SJSA1 (cell line): ENCODE results near the gene DAB2. TPM values are rescaled to one million over a fixed set of nuclear protein-coding genes. Genes with fewer than 3 reads are reported as not detected.
"Not testable (repeated sequence)": the region's sequence is repeated elsewhere in the genome, so short reads cannot be mapped to it uniquely, and the experiment has no call there.

Experiments used
- DNase-seq, 2 experiments: peaks; one replicate each; pipeline ENCODE4 v3.0.0-alpha.2; 2015 to 2020; ENCODE audit warnings: low spot score in 2 of 2, low read depth in 1 of 2
- H3K27ac ChIP-seq: fragments of 250-450 bp; sonication (Bioruptor Pico); 2 replicates; pipeline ENCODE4 v1.5.1; 2020; ENCODE audit warnings: mild to moderate bottlenecking, moderate library complexity
- H3K27me3 ChIP-seq: fragments of 250-450 bp; sonication (Bioruptor Pico); replicated peaks from 2 replicates; pipeline ENCODE4 v1.5.1; 2020; ENCODE audit warnings: mild to moderate bottlenecking, moderate library complexity
- H3K36me3 ChIP-seq: fragments of 250-450 bp; sonication (Bioruptor Pico); 2 replicates; pipeline ENCODE4 v1.5.1; 2020; ENCODE audit warnings: mild to moderate bottlenecking
- H3K4me1 ChIP-seq: fragments of 250-450 bp; sonication (Bioruptor Pico); replicated peaks from 2 replicates; pipeline ENCODE4 v1.6.1; 2021; ENCODE audit warnings: mild to moderate bottlenecking
- H3K4me3 ChIP-seq: fragments of 250-450 bp; sonication (Bioruptor Pico); 2 replicates; pipeline ENCODE4 v1.5.1; 2020; ENCODE audit warnings: mild to moderate bottlenecking
- H3K9me3 ChIP-seq: fragments of 250-450 bp; sonication (Bioruptor Pico); replicated peaks from 2 replicates; pipeline ENCODE4 v1.5.1; 2020; ENCODE audit warnings: mild to moderate bottlenecking
- total RNA-seq: library from RNA; depleted of rRNA; stranded (reverse); fragments of >200 nt; shearing (Covaris generic); gene quantifications from 2 replicates; pipeline ENCODE4 v1.2.3, GENCODE V29; 2014

DAB2 gene
- total RNA-seq, 1 experiment from 2014 or later, result 65.0 TPM

- Histone ChIP-seq H3K27me3 (no peaks in the 10 kb centered on the region), H3K4me1 (no peaks in the 10 kb centered on the region), H3K27ac (no peak overlapping the region), H3K36me3 (no peaks in the 10 kb centered on the region), H3K9me3 (no peaks in the 10 kb centered on the region), H3K4me3 (no peak overlapping the region)
- DNase-seq, result no peak
These were observed 70.9 kb downstream of the DAB2 start for GRCh38 chr5:39353717-39354399.

GRCh38 chr5:39352951-39353350 is 71.8 kb downstream of the DAB2 start:
- no peak for DNase-seq
- Histone ChIP-seq H3K27me3 (no peaks in the 10 kb centered on the region), H3K36me3 (no peaks in the 10 kb centered on the region), H3K9me3 (no peaks in the 10 kb centered on the region), H3K4me3 (no peak overlapping the region), H3K27ac (no peak overlapping the region), H3K4me1 (no peaks in the 10 kb centered on the region)

GRCh38 chr5:39352170-39352569 is 72.6 kb downstream of the DAB2 start:
- no peak for DNase-seq
- Histone ChIP-seq H3K9me3 (no peaks in the 10 kb centered on the region), H3K4me3 (no peak overlapping the region), H3K4me1 (no peaks in the 10 kb centered on the region), H3K27ac (no peak overlapping the region), H3K36me3 (no peaks in the 10 kb centered on the region), H3K27me3 (no peaks in the 10 kb centered on the region)

- Histone ChIP-seq H3K4me3 (no peak overlapping the region), H3K27ac (no peak overlapping the region), H3K4me1 (no peaks in the 10 kb centered on the region), H3K36me3 (no peaks in the 10 kb centered on the region), H3K27me3 (no peaks in the 10 kb centered on the region), H3K9me3 (no peaks in the 10 kb centered on the region)
- no peak for DNase-seq
These were observed 75.3 kb downstream of the DAB2 start for GRCh38 chr5:39349484-39349883.

- DNase-seq, result no peak
- H3K4me1 ChIP-seq, result no peaks in the 10 kb centered on the region
- H3K36me3 ChIP-seq, result no peaks in the 10 kb centered on the region
- no peaks in the 10 kb centered on the region for H3K27me3 ChIP-seq
- no peaks in the 10 kb centered on the region for H3K9me3 ChIP-seq
- no peak overlapping the region for H3K4me3 ChIP-seq
- no peak overlapping the region for H3K27ac ChIP-seq
These were observed 82.3 kb downstream of the DAB2 start for GRCh38 chr5:39342460-39342859.

- no peak for DNase-seq
- Histone ChIP-seq H3K36me3 (no peaks in the 10 kb centered on the region), H3K27me3 (no peaks in the 10 kb centered on the region), H3K9me3 (no peaks in the 10 kb centered on the region), H3K4me3 (no peak overlapping the region), H3K4me1 (no peaks in the 10 kb centered on the region), H3K27ac (no peak overlapping the region)
These were observed 82.9 kb downstream of the DAB2 start for GRCh38 chr5:39341896-39342295.

GRCh38 chr5:39340506-39340905 is 84.3 kb downstream of the DAB2 start:
- Histone ChIP-seq H3K4me3 (no peak overlapping the region), H3K27ac (no peak overlapping the region), H3K9me3 (no peaks in the 10 kb centered on the region), H3K36me3 (no peaks in the 10 kb centered on the region), H3K27me3 (no peaks in the 10 kb centered on the region), H3K4me1 (no peaks in the 10 kb centered on the region)
- no peak for DNase-seq

- no peaks in the 10 kb centered on the region for H3K36me3 ChIP-seq
- H3K9me3 ChIP-seq, result no peaks in the 10 kb centered on the region
- H3K27ac ChIP-seq, result no peak overlapping the region
- no peaks in the 10 kb centered on the region for H3K27me3 ChIP-seq
- DNase-seq, result no peak
- H3K4me3 ChIP-seq, result no peak overlapping the region
- no peaks in the 10 kb centered on the region for H3K4me1 ChIP-seq
These were observed 87.4 kb downstream of the DAB2 start for GRCh38 chr5:39337252-39337915.

- H3K27me3 ChIP-seq, H3K36me3 ChIP-seq, H3K4me1 ChIP-seq, H3K9me3 ChIP-seq, DNase-seq, H3K27ac ChIP-seq, H3K4me3 ChIP-seq: not testable (repeated sequence)
These were observed 90.5 kb downstream of the DAB2 start for GRCh38 chr5:39334296-39334695.

GRCh38 chr5:39333104-39333503 is 91.7 kb downstream of the DAB2 start:
- 0 out of 2 replicates have a peak, but pooled peaks cover 3% of the 10 kb centered on the region for H3K27me3 ChIP-seq
- no peaks in the 10 kb centered on the region for H3K9me3 ChIP-seq
- H3K36me3 ChIP-seq, result no peaks in the 10 kb centered on the region
- no peaks in the 10 kb centered on the region for H3K4me1 ChIP-seq
- no peak overlapping the region for H3K27ac ChIP-seq
- H3K4me3 ChIP-seq, result no peak overlapping the region
- DNase-seq, result no peak

- H3K4me3 ChIP-seq, result no peak overlapping the region
- 0 out of 2 replicates have a peak, but pooled peaks cover 3% of the 10 kb centered on the region for H3K27me3 ChIP-seq
- H3K27ac ChIP-seq, result no peak overlapping the region
- no peaks in the 10 kb centered on the region for H3K9me3 ChIP-seq
- DNase-seq, result no peak
- H3K36me3 ChIP-seq, result no peaks in the 10 kb centered on the region
- no peaks in the 10 kb centered on the region for H3K4me1 ChIP-seq
These were observed 92.9 kb downstream of the DAB2 start for GRCh38 chr5:39331861-39332381.

GRCh38 chr5:39328731-39329130 is 96.0 kb downstream of the DAB2 start:
- Histone ChIP-seq H3K9me3 (no peaks in the 10 kb centered on the region), H3K36me3 (no peaks in the 10 kb centered on the region), H3K27ac (no peak overlapping the region), H3K4me3 (no peak overlapping the region), H3K4me1 (no peaks in the 10 kb centered on the region), H3K27me3 (0 out of 2 replicates have a peak, but pooled peaks cover 3% of the 10 kb centered on the region)
- no peak for DNase-seq

GRCh38 chr5:39323542-39323941 is 101.2 kb downstream of the DAB2 start:
- DNase-seq, result no peak
- Histone ChIP-seq H3K9me3 (no peaks in the 10 kb centered on the region), H3K4me3 (no peak overlapping the region), H3K4me1 (no peaks in the 10 kb centered on the region), H3K36me3 (no peaks in the 10 kb centered on the region), H3K27ac (no peak overlapping the region), H3K27me3 (no peaks in the 10 kb centered on the region)
